SJCRH30 (cell line): ENCODE results near the gene CAMK1G. TPM values are rescaled to one million over a fixed set of nuclear protein-coding genes. Genes with fewer than 3 reads are reported as not detected.

Experiments used
- DNase-seq, 2 experiments: peaks; one replicate each; pipeline ENCODE4 v3.0.0-alpha.2; 2015 to 2020
- H3K27ac ChIP-seq: fragments of 250-450 bp; sonication (Bioruptor Pico); 2 replicates; pipeline ENCODE4 v1.5.1; 2020; ENCODE audit warnings: mild to moderate bottlenecking, moderate library complexity
- H3K27me3 ChIP-seq: fragments of 250-450 bp; sonication (Bioruptor Pico); 2 replicates; pipeline ENCODE4 v1.5.1; 2020; ENCODE audit warnings: mild to moderate bottlenecking, moderate library complexity
- H3K36me3 ChIP-seq: fragments of 250-450 bp; sonication (Bioruptor Pico); 2 replicates; pipeline ENCODE4 v1.5.1; 2020; ENCODE audit warnings: mild to moderate bottlenecking, moderate library complexity
- H3K4me1 ChIP-seq: fragments of 250-450 bp; sonication (Bioruptor Pico); 2 replicates; pipeline ENCODE4 v1.5.1; 2020; ENCODE audit warnings: mild to moderate bottlenecking, moderate library complexity
- H3K4me3 ChIP-seq: fragments of 250-450 bp; sonication (Bioruptor Pico); 2 replicates; pipeline ENCODE4 v1.5.1; 2020; ENCODE audit warnings: mild to moderate bottlenecking, moderate library complexity
- H3K9me3 ChIP-seq: fragments of 250-450 bp; sonication (Bioruptor Pico); replicated peaks from 2 replicates; pipeline ENCODE4 v1.5.1; 2020; ENCODE audit warnings: mild to moderate bottlenecking, moderate library complexity
- total RNA-seq: library from RNA; depleted of rRNA; stranded (reverse); fragments of >200 nt; shearing (Covaris generic); gene quantifications from 2 replicates; pipeline ENCODE4 v1.2.3, GENCODE V29; 2014

Gene CAMK1G
- total RNA-seq, 1 experiment from 2014 or later: not detected

DNA sequence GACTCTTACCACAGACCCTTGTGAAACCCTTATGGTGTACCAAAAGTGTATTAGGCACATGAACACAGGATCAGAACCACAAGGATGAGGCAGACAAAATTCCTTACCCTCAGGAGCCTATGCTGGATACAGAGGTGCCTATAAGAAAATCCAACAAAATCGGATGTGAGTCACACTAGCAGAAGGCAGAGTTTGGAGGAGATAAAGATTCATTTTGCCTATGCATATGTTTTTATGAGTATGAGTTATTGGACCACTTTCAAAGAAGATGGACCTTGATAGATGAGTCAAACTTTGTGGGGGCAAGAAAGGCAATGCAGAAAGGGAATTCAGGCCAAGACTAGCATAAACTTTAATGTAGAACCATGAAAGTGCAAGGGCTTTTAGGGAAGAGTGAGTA, 17.0 kb downstream of the CAMK1G start:
- no peaks in the 10 kb centered on the region for H3K9me3 ChIP-seq
- no peak for DNase-seq
- no peak overlapping the region for H3K4me3 ChIP-seq
- no peak overlapping the region for H3K27ac ChIP-seq
- no peaks in the 10 kb centered on the region for H3K36me3 ChIP-seq
- no peaks in the 10 kb centered on the region for H3K4me1 ChIP-seq
- no peaks in the 10 kb centered on the region; the same call in 1 of the 2 replicates for H3K27me3 ChIP-seq

DNA sequence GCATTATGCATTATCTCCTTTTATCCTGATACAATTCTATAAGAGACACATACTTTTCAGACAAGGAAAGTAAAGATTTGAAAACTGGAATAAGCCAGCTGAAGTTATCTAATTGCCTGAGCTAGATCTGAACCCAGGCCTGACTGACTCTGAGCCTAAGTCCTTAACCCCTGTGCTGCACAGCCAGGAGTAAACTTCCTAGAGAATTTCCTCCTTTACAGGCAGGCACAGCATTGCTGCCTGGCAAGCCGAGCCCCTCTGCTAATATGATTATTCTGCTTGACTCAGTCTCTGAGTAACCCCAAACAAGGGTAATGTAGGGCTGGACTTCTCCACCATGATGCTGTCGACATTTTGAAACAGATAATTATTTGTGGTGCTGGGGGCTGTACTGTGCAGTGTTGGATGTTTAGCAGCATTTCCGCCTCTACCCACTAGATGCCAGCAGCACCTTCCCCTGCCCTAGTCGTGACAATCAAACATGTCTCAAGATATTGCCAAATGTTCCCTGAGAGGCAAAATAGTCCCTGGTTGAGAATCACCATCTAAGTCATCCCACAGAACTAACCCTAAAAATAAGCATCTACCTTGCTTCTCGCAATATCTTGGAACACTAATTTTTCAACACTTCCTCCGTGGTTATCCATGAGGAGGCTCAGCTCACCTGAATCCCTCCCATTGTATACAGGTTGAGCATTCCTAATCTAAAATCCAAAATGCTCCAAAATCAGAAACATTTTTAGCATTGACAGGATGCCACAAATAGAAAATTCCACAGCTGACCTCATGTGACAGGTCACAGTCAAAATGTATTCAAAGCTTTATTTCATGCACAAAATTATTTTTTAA, 18.5 kb downstream of the CAMK1G start:
- Histone ChIP-seq H3K9me3 (no peaks in the 10 kb centered on the region), H3K4me3 (no peak overlapping the region), H3K27me3 (no peaks in the 10 kb centered on the region), H3K36me3 (no peaks in the 10 kb centered on the region), H3K27ac (no peak overlapping the region), H3K4me1 (no peaks in the 10 kb centered on the region)
- DNase-seq: peak; percentile 48 to 71

DNA sequence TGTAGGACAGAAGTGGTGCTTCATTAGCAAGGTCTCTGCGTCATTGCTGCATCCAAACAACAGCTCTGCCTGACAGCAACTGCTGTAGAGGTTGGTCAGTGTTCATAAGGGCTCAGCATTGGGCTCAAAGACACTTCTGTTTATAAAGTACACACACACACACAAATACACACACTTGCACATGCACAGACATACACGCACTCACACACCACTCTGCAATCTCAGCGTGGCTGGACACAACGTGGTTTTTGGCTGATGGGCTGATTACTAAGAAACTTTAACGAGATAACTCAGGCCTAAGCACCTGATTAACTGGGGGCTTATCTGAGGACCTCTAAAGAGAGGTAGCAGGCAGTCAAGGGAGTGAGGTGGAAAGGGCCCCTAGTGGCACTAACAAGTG, 20.4 kb downstream of the CAMK1G start:
- no peak for DNase-seq
- Histone ChIP-seq H3K27ac (no peak overlapping the region), H3K4me3 (no peak overlapping the region), H3K9me3 (no peaks in the 10 kb centered on the region), H3K4me1 (no peaks in the 10 kb centered on the region), H3K27me3 (no peaks in the 10 kb centered on the region), H3K36me3 (no peaks in the 10 kb centered on the region)

DNA sequence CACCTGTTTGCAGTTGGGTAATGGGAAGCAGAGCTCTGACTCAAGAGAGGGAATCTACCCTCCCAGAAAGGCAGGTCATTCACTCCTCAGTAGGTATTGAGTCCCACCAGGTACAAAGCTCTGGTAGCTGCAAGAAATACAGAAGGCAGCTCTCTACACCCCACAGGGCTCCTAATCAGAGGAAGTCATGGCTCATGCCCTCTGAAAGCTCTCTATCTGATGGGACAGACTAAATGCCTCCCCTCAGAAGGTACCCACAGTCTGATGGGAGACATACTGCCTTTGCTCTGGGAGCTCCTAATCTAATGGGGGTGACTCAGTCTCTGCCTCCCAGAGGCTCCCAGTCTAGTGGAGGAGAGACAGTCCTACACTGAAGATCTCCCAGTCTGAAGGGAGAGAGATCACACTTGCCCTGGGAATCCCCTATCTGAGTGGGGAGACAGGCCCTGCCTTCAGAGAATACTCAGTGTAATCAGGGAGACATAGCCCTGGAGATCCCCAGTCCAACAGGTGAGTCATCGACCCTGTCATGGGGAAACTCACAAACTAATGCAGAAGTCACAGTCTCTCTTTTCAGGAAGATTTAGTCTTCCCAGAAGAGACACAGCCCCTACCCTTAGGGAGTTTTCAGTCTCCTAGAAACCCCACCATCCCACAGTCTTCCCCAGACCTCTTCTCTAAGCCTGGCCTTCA, 23.7 kb downstream of the CAMK1G start:
- Histone ChIP-seq H3K27ac (no peak overlapping the region), H3K4me1 (no peaks in the 10 kb centered on the region), H3K27me3 (peaks cover 3% of the 10 kb centered on the region; the same call in 1 of the 2 replicates), H3K36me3 (no peaks in the 10 kb centered on the region), H3K9me3 (no peaks in the 10 kb centered on the region), H3K4me3 (no peak overlapping the region)
- no peak for DNase-seq

DNA sequence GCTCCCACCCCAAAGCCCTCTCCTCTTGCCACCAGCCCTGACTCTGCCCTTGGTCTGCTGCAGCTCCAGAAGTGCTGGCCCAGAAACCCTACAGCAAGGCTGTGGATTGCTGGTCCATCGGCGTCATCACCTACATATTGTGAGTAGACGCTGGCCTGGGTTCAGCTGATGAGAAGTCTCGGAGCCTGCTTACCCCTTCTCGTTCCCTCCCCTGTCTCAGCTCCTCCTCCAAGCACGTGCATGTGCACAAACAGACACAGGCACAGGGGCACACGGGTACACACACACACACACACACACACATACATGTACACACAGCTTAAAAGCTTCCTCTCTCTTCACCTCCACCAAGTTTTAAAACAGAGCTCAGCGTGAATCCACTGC, 24.3 kb downstream of the CAMK1G start:
- Histone ChIP-seq H3K36me3 (no peaks in the 10 kb centered on the region), H3K27me3 (peaks cover 3% of the 10 kb centered on the region; the same call in 1 of the 2 replicates), H3K4me1 (no peaks in the 10 kb centered on the region), H3K27ac (no peak overlapping the region), H3K9me3 (no peaks in the 10 kb centered on the region), H3K4me3 (no peak overlapping the region)
- no peak for DNase-seq

DNA sequence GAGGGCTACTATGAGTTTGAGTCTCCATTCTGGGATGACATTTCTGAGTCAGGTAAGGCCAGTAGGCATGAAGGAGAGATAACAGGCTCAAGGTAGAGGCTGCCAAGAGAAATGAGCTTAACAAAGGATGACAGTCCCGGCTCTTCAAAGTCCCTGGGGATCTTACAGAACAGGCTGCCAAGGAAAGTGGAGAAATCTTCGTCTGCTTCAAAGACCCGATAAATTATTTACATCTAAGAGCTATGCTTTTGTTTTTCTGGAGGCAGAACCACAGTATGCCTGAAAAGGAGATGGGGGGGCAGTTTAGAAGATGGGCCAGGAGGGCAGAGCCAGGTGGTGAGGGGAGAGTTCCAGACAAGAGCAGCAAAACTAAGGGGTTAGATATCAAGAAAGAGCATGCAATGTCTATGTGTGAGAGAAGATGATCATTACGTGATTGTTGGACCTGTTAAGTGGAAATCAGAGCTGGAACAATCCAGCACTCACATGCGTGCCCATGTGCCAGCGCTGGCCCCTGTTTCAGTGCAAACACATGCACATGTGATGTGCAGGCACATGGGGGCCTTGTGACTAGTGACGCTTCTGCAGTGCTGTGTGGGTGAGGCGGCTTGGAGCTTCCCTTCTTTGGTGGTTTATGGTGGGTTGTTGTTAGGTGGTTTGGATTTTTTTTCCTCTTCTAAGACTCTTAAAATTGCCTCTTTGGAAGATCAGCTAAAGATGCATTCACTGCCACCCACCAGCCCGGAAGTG, 25.7 kb downstream of the CAMK1G start:
- H3K27me3 ChIP-seq: peaks cover 3% of the 10 kb centered on the region; the same call in 1 of the 2 replicates
- no peak for DNase-seq
- no peak overlapping the region for H3K27ac ChIP-seq
- H3K36me3 ChIP-seq: no peaks in the 10 kb centered on the region
- no peak overlapping the region for H3K4me3 ChIP-seq
- H3K9me3 ChIP-seq: no peaks in the 10 kb centered on the region
- H3K4me1 ChIP-seq: no peaks in the 10 kb centered on the region

DNA sequence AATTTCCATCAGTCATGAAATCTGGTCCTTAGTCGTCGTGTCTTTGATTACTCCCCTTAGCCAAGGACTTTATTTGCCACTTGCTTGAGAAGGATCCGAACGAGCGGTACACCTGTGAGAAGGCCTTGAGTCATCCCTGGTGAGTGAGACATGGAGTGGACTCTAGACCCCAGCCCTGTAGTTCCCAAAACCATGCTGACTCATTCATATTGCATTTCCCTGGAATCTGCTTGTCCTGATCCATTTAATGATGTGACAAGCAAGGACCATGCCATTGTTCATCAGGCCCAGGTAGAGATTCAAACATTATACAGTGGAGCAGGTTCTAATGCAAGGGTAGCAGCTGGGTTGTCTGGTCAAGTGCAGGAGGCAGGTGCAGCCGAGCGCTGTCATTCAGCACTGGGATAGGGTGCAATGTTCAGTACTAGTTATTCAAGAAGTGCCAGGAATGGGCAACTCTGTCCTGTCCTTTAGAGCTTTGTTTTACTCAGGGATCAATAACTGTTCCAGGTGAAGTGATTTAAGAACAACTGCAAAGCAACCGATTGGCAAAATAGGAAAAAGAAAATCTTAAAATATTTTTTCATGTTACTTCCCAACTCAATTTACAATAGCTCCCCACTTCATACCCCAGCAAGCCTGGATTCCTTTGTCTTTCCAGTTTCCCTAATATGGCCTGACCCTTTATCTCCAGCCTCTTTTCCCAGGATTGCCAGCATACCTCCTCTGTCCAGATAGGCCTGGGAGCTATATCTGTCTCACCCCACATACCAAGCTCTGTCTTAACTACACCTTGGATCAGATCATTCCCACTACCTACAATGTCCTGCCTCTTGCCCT, 26.5 kb downstream of the CAMK1G start:
- H3K4me1 ChIP-seq: no peaks in the 10 kb centered on the region
- peaks cover 4% of the 10 kb centered on the region; the same call in 1 of the 2 replicates for H3K36me3 ChIP-seq
- no peaks in the 10 kb centered on the region for H3K9me3 ChIP-seq
- no peak overlapping the region for H3K27ac ChIP-seq
- peaks cover 3% of the 10 kb centered on the region; the same call in 1 of the 2 replicates for H3K27me3 ChIP-seq
- DNase-seq: no peak
- H3K4me3 ChIP-seq: no peak overlapping the region

DNA sequence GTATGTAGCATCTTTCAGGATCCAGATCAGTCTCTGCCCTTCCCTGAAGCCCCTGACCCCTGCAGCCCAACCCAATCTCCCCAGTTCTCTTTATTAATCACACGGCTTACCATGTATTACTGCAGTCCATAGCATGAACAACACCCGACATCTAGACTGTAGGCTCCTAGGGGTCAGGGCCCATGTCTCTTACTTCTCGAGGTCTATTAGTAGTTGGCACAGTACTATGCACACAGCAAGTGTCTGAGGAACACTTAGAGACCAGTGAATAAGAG, 27.1 kb downstream of the CAMK1G start:
- peaks cover 3% of the 10 kb centered on the region; the same call in 1 of the 2 replicates for H3K27me3 ChIP-seq
- no peaks in the 10 kb centered on the region for H3K9me3 ChIP-seq
- H3K4me3 ChIP-seq: no peak overlapping the region
- H3K27ac ChIP-seq: no peak overlapping the region
- peaks cover 7% of the 10 kb centered on the region; the same call in 1 of the 2 replicates for H3K36me3 ChIP-seq
- no peaks in the 10 kb centered on the region for H3K4me1 ChIP-seq
- no peak for DNase-seq

DNA sequence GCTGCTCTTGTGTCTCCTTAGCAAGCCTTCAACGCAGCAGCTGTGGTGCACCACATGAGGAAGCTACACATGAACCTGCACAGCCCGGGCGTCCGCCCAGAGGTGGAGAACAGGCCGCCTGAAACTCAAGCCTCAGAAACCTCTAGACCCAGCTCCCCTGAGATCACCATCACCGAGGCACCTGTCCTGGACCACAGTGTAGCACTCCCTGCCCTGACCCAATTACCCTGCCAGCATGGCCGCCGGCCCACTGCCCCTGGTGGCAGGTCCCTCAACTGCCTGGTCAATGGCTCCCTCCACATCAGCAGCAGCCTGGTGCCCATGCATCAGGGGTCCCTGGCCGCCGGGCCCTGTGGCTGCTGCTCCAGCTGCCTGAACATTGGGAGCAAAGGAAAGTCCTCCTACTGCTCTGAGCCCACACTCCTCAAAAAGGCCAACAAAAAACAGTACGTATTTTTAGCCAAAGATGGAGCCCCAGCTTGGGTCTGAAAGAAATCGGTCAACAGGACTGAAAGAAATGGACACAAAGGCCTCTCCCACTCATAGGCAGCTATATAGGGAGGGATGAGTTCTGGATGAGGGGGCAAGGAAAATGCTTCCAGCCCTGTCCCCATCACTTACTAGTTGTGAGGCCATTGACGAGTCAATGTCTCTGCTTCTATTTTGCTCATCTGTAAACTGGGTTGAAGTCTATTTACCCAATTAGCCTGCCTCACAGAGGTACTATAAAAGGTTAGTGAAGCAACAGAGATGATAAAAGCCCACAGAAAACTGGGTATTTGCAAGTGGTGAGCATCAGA, 28.5 kb downstream of the CAMK1G start:
- H3K27me3 ChIP-seq: peaks cover 3% of the 10 kb centered on the region; the same call in 1 of the 2 replicates
- no peak overlapping the region for H3K4me3 ChIP-seq
- H3K27ac ChIP-seq: no peak overlapping the region
- no peak for DNase-seq
- no peaks in the 10 kb centered on the region for H3K9me3 ChIP-seq
- peaks cover 17% of the 10 kb centered on the region for H3K36me3 ChIP-seq
- no peaks in the 10 kb centered on the region for H3K4me1 ChIP-seq

DNA sequence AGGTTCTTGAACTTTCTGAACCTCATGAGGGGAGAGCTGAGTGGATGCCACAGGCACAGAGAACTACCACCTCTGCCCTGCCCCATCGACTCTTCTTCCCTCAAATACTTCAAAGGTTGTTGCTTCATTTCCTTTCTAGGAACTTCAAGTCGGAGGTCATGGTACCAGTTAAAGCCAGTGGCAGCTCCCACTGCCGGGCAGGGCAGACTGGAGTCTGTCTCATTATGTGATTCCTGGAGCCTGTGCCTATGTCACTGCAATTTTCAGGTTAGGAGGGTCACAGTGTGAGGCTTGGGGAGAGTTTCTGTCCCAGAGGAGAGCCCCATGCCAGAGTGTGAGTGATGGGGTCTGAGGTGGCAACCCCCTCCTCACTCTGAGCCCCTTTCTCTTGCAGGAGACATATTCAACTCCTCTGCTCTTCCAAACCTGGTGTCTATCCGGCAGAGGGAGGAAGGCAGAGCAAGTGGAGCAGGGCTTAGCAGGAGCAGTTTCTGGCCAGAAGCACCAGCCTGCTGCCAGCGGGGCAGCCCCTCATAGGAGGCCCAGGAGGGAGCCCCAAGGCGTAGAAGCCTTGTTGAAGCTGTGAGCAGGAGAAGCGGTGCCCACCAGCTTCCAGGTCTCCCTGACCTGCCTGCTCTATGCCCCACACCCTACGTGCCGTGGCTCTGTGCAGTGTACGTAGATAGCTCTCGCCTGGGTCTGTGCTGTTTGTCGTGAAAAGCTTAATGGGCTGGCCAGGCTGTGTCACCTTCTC, 29.3 kb downstream of the CAMK1G start:
- no peaks in the 10 kb centered on the region for H3K4me1 ChIP-seq
- peaks cover 3% of the 10 kb centered on the region; the same call in 1 of the 2 replicates for H3K27me3 ChIP-seq
- no peak overlapping the region for H3K27ac ChIP-seq
- no peak overlapping the region for H3K4me3 ChIP-seq
- no peaks in the 10 kb centered on the region for H3K9me3 ChIP-seq
- H3K36me3 ChIP-seq: peaks cover 23% of the 10 kb centered on the region
- DNase-seq: no peak

DNA sequence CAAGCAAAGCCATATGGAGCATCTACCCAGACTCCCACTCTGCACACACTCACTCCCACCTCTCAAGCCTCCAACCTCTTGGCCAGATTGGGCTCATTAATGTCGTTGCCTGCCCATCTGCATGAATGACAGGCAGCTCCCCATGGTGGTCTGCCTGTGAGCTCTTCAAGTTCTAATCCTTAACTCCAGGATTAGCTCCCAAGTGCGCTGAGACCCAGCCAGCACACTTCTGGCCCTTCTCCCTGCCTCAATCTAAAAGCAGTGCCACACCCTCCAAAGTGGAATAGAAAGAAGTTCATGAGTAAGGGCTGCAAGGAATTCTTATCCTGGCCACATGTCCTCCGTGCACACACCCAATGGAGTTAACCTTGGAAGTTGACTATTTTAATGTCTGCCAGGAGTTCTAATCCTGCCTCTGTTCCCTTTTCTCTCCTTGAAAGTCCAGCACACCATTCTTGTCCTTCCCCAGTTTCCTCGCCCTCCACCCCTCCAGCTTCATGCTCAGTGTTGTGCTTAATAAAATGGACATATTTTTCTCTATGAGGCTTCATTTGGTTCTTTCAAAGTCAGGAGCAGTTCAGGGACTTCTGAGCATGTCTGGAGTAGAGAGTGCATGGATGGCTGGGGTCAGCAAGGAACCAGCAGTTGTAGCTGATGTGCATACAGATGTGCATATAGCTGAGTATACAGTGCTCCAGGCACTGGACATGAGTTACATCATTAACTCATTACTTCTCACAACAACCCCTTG, 30.1 kb downstream of the CAMK1G start:
- peaks cover 3% of the 10 kb centered on the region; the same call in 1 of the 2 replicates for H3K27me3 ChIP-seq
- no peak overlapping the region for H3K4me3 ChIP-seq
- H3K4me1 ChIP-seq: no peaks in the 10 kb centered on the region
- H3K36me3 ChIP-seq: peaks cover 23% of the 10 kb centered on the region
- H3K27ac ChIP-seq: no peak overlapping the region
- H3K9me3 ChIP-seq: no peaks in the 10 kb centered on the region
- DNase-seq: no peak

DNA sequence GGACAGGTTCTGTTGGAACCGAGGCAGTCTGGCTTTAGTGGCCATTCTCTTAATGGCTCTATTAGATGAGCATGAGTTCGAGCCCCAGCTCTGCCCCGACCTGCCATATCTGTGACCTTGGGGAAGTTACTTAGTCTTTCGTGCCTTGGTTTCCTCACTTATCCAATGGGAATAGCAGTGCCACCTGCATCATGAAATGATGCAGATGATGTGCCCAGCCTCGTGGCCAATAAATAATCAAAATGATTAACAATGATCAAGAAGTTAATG, 30.6 kb downstream of the CAMK1G start:
- peaks cover 3% of the 10 kb centered on the region; the same call in 1 of the 2 replicates for H3K27me3 ChIP-seq
- no peaks in the 10 kb centered on the region for H3K9me3 ChIP-seq
- no peak overlapping the region for H3K4me3 ChIP-seq
- peaks cover 23% of the 10 kb centered on the region for H3K36me3 ChIP-seq
- H3K27ac ChIP-seq: no peak overlapping the region
- no peaks in the 10 kb centered on the region for H3K4me1 ChIP-seq
- no peak for DNase-seq

DNA sequence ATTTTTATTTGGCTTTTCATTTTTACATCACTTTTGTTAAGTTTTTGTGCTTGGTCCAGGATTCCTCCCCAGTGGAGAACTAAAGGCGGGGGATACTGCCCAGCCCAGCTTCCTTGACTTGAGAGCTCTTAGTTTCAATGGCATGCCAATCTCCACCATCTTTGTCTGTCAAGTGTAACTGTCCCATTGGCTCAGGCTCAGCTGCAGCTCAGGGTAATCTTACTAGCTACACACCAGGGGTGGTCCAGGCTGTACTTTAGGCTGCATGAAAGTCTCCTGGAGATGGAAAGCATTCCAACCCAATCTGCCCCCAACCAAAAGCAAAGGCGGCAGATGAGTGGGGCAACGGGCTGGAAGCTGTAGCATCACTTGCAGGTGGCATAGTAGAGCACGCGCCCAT, 31.4 kb downstream of the CAMK1G start:
- Histone ChIP-seq H3K36me3 (peaks cover 24% of the 10 kb centered on the region), H3K27ac (no peak overlapping the region), H3K9me3 (no peaks in the 10 kb centered on the region), H3K27me3 (peaks cover 3% of the 10 kb centered on the region; the same call in 1 of the 2 replicates), H3K4me3 (no peak overlapping the region), H3K4me1 (no peaks in the 10 kb centered on the region)
- no peak for DNase-seq
